PC-9 (cell line): ENCODE data around the gene SLC6A3.

Source experiments
- EZH2 ChIP-seq: fragments of 200-600 bp; sonication (generic); IDR thresholded peaks from 2 replicates; pipeline ENCODE4 v1.8.0; 2017; ENCODE audit warnings: antibody characterized with exemption, low read depth
- TF ChIP-seq, protein P1 (sequence below): fragments of 200-600 bp; sonication (generic); conservative IDR thresholded peaks from 2 replicates; pipeline ENCODE4 v1.6.1; 2017; ENCODE audit warnings: mixed run types, antibody characterized with exemption, mild to moderate bottlenecking, moderate library complexity

DNA sequence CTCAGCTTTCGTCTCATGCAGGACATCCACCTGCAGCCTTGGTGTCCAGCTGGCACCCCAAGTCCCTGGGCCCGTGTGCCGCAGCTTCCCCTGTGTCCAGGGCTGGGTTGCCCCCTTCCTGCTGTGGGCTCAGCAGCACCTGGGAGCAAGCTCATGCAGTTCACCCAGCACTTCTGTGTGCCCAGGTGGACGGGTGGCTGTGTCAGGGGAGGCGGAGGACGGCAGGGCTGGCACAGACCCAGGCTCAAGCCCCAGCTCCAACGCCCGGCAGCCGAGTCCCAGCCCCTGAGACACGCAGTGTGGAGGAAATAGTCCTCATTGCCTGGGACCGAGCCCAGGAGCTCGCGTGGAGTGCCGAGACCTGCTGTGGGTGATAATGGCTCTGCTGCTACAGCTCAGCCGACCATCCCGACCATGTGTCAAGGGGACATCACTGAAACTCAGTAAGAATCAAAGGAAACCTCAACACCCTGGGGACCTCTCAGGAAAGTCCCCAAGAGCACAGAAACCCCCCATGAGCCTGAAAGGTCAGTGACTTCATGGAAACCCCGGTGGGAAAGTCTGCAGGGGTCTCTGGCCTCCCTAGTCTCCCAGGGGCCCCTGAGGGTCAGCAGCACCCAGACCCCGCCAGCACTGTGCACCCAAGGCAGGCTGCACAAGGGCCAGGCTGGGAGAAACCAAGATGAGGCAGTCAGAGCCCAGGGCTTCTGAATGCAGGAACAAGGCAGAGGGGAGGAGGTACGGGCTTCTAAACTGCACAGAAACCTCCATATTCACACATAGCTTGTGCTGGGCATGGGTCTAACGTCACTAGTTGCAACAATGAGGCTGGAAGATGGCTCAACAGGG lies 39.7 kb upstream of the SLC6A3 start:
- TF ChIP-seq, protein P1, sequence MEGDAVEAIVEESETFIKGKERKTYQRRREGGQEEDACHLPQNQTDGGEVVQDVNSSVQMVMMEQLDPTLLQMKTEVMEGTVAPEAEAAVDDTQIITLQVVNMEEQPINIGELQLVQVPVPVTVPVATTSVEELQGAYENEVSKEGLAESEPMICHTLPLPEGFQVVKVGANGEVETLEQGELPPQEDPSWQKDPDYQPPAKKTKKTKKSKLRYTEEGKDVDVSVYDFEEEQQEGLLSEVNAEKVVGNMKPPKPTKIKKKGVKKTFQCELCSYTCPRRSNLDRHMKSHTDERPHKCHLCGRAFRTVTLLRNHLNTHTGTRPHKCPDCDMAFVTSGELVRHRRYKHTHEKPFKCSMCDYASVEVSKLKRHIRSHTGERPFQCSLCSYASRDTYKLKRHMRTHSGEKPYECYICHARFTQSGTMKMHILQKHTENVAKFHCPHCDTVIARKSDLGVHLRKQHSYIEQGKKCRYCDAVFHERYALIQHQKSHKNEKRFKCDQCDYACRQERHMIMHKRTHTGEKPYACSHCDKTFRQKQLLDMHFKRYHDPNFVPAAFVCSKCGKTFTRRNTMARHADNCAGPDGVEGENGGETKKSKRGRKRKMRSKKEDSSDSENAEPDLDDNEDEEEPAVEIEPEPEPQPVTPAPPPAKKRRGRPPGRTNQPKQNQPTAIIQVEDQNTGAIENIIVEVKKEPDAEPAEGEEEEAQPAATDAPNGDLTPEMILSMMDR: no peak
- TF ChIP-seq EZH2: no peak
